K562 (cell line): ENCODE measurements around the gene DDX51. TPM values are rescaled to one million over a fixed set of nuclear protein-coding genes. Genes with fewer than 3 reads are reported as not detected.

ENCODE experiments used
- ATAC-seq: fragments of 200-7000 bp; cut with Tn5 transposase; 3 replicates; pipeline ENCODE4 v1.9.1; 2020; ENCODE audit warnings: moderate library complexity
- BruUV-seq: library from RNA; stranded (reverse); fragments of 400-500 nt; replicated peaks from 2 replicates; lab custom pipeline; 2021; lab: Mats Ljungman, UMichigan
- CTCF ChIA-PET: fragments of 300-600 bp; formaldehyde crosslinking; extraction: SDS; loops from one replicate; lab custom pipeline; 2021; ENCODE audit warnings: low intra/inter-chr PET ratio; lab: Yijun Ruan, JAX
- POLR2A ChIA-PET: fragments of 300-600, 350-650 bp; sonication (Branson Sonifier 250); formaldehyde crosslinking; extraction: SDS; loops from one replicate; lab custom pipeline; 2021; ENCODE audit warnings: antibody characterized with exemption, inconsistent platforms; lab: Yijun Ruan, JAX
- DNase-seq, 4 experiments: peaks; one replicate each; pipeline versions ENCODE4 v3.0.0 to v3.0.0-alpha.2; 2011 to 2018; ENCODE audit warnings: low spot score in 3 of 4, mixed read lengths in 3 of 4; ENCODE audit errors: extremely low read depth in 1 of 4
- FAIRE-seq: peaks from 2 replicates; lab custom pipeline; 2011; peaks lifted over from hg19 to GRCh38; lab: Jason Lieb, UNC
- H2AFZ ChIP-seq: 2 replicates; pipeline ENCODE4 v1.6.0; 2011; ENCODE audit warnings: low read depth, low read length, control low read depth, inconsistent platforms
- H3K27ac ChIP-seq: fragments of 200-600 bp; 3 replicates; pipeline ENCODE4 v1.8.0; 2011; ENCODE audit warnings: low read depth, mild to moderate bottlenecking, control low read depth, inconsistent platforms, low read length, moderate library complexity, mixed read lengths; ENCODE audit errors: extremely low read depth
- H3K27me3 ChIP-seq, 2 experiments: fragments of 300-600 bp in 1 of 2; 2 replicates in 1 of 2; 3 replicates in 1 of 2; pipeline versions ENCODE4 v1.6.0 to v1.8.0; 2011; ENCODE audit warnings: inconsistent platforms in 2 of 2, low read length in 2 of 2, mild to moderate bottlenecking in 1 of 2, mixed read lengths in 1 of 2, moderate library complexity in 1 of 2; ENCODE audit not compliant: control insufficient read depth in 2 of 2, insufficient read depth in 2 of 2
- H3K36me3 ChIP-seq: fragments of 300-600 bp; 3 replicates; pipeline ENCODE4 v1.8.0; 2011; ENCODE audit warnings: mild to moderate bottlenecking, low read length, inconsistent platforms; ENCODE audit not compliant: control insufficient read depth, insufficient read depth
- H3K4me1 ChIP-seq, 2 experiments: fragments of 200-600 bp in 1 of 2; replicated peaks in 1 of 2; 2 replicates in 1 of 2; 3 replicates in 1 of 2; pipeline versions ENCODE4 v1.5.1 to v1.8.0; 2011; ENCODE audit warnings: inconsistent platforms in 2 of 2, low read length in 2 of 2, mild to moderate bottlenecking in 1 of 2, mixed read lengths in 1 of 2, moderate library complexity in 1 of 2; ENCODE audit not compliant: control insufficient read depth in 2 of 2, insufficient read depth in 2 of 2
- H3K4me2 ChIP-seq: 2 replicates; pipeline ENCODE4 v1.6.1; 2011; ENCODE audit warnings: low read length, control low read depth, inconsistent platforms, mixed read lengths; ENCODE audit not compliant: insufficient read depth
- H3K4me3 ChIP-seq: fragments of 200-600 bp; sonication (generic), shearing (Covaris generic); 2 replicates; pipeline ENCODE4 v1.5.1; 2016; ENCODE audit warnings: control low read depth, inconsistent platforms
- H3K79me2 ChIP-seq: fragments of 200-600 bp; 3 replicates; pipeline ENCODE4 v1.8.0; 2011; ENCODE audit warnings: low read length, inconsistent platforms; ENCODE audit not compliant: control insufficient read depth, insufficient read depth
- H3K9ac ChIP-seq, 2 experiments: 2 replicates each; pipeline versions ENCODE4 v1.6.0 to v1.6.1; 2011; ENCODE audit warnings: low read depth in 2 of 2, low read length in 2 of 2, control low read depth in 1 of 2, inconsistent platforms in 1 of 2, mild to moderate bottlenecking in 1 of 2, mixed read lengths in 1 of 2; ENCODE audit not compliant: insufficient read depth in 1 of 2
- H3K9me1 ChIP-seq: one replicate; pipeline ENCODE4 v1.6.0; 2011; ENCODE audit warnings: inconsistent platforms, mild to moderate bottlenecking, low read length, moderate library complexity; ENCODE audit not compliant: control insufficient read depth, insufficient read depth
- H3K9me3 ChIP-seq: replicated peaks from 2 replicates; pipeline ENCODE4 v1.5.1; 2011; ENCODE audit warnings: low read depth, low read length, inconsistent platforms; ENCODE audit not compliant: control insufficient read depth, insufficient read depth
- H4K20me1 ChIP-seq: replicated peaks from 2 replicates; pipeline ENCODE4 v1.6.1; 2011; ENCODE audit warnings: low read length, inconsistent platforms, mixed read lengths; ENCODE audit not compliant: control insufficient read depth, insufficient read depth
- CCNT2 ChIP-seq: IDR thresholded peaks from 2 replicates; pipeline ENCODE4 v1.6.1; 2011; ENCODE audit warnings: borderline replicate concordance, low read depth, mild to moderate bottlenecking, moderate library complexity, mixed read lengths, low read length; ENCODE audit not compliant: insufficient read length; ENCODE audit errors: extremely low read depth
- DACH1 ChIP-seq: fragments of 450-650 bp; IDR thresholded peaks from 2 replicates; pipeline ENCODE4 v1.6.1; 2018; ENCODE audit not compliant: partially characterized antibody
- ILK ChIP-seq: fragments of 450-650 bp; IDR thresholded peaks from 2 replicates; pipeline ENCODE4 v1.6.1; 2016; ENCODE audit warnings: missing genetic modification characterization, low read depth, mild to moderate bottlenecking, missing compliant biosample characterization, moderate library complexity, borderline replicate concordance
- WGBS: fragments of 100-300 bp; shearing (Covaris generic); methylation state at CpG from one replicate; pipeline ENCODE4 v1.1.6; 2016; ENCODE audit warnings: low coverage, mixed read lengths; ENCODE audit not compliant: insufficient coverage; ENCODE audit errors: missing lambda C conversion rate; 5-methylcytosine and 5-hydroxymethylcytosine counted together
- in situ Hi-C: fragments of 300-500 bp; cut with MboI; formaldehyde crosslinking; loops from 4 replicates; pipeline ENCODE4 v1.15.0; 2018; ENCODE audit warnings: inconsistent platforms, mixed read lengths
- intact Hi-C: fragments of 100-400 bp; cut with micrococcal nuclease; formaldehyde crosslinking; loops from 2 replicates; pipeline ENCODE4 v1.14.2; 2022
- polyA plus RNA-seq, 8 experiments: library from polyadenylated mRNA; depleted of rRNA in 4 of 8; stranded (reverse) in 5 of 8; unstranded in 3 of 8; fragments of >200 nt; fragmentation: Nextera tagmentation in 2 of 8; fragmentation: Illumina TruSeq in 1 of 8; extraction: Ambion mirVana in 2 of 8; extraction: Trizol in 1 of 8; gene quantifications; 2 replicates each; pipeline versions ENCODE4 v1.2.1 to v1.2.3, GENCODE V29; 2011 to 2014; ENCODE audit warnings: inconsistent platforms in 1 of 8, missing spikeins in 1 of 8
- total RNA-seq, 7 experiments: library from RNA; depleted of rRNA in 6 of 7; stranded (reverse); fragments of >200 nt in 6 of 7; fragmentation: Illumina TruSeq in 2 of 7; extraction: Trizol in 2 of 7; gene quantifications; 2 replicates each; pipeline versions ENCODE4 v1.2.1 to v1.2.3, GENCODE V29; 2011 to 2021; ENCODE audit warnings: low replicate concordance in 1 of 7
- TF ChIP-seq, protein P1 (sequence below): fragments of 200-800 bp; sonication (Bioruptor generic); IDR thresholded peaks from 2 replicates; pipeline ENCODE4 v1.6.1; 2017; ENCODE audit warnings: missing genetic modification characterization, missing compliant biosample characterization
- TF ChIP-seq, protein P2 (sequence below): fragments of 250-450 bp; sonication (Bioruptor Pico); IDR thresholded peaks from 2 replicates; pipeline ENCODE4 v1.8.0; 2021; ENCODE audit warnings: moderate library complexity, mild to moderate bottlenecking, inconsistent platforms
- TF ChIP-seq, protein P3 (sequence below), 2 experiments: fragments of 450-650 bp; conservative IDR thresholded peaks; 2 replicates each; pipeline ENCODE4 v1.6.1; 2017; ENCODE audit warnings: mild to moderate bottlenecking in 2 of 2, moderate library complexity in 2 of 2
- TF ChIP-seq, protein P4 (sequence below): fragments of 450-650 bp; IDR thresholded peaks from 2 replicates; pipeline ENCODE4 v1.6.1; 2018; ENCODE audit not compliant: partially characterized antibody

DDX51 gene
- total and polyA plus RNA-seq, 9 of the 15 experiments (the other 6 are each of a cell fraction or from before 2014, with no cell fraction given): 1.1 to 35.9 (median 12.4) TPM

DNA sequence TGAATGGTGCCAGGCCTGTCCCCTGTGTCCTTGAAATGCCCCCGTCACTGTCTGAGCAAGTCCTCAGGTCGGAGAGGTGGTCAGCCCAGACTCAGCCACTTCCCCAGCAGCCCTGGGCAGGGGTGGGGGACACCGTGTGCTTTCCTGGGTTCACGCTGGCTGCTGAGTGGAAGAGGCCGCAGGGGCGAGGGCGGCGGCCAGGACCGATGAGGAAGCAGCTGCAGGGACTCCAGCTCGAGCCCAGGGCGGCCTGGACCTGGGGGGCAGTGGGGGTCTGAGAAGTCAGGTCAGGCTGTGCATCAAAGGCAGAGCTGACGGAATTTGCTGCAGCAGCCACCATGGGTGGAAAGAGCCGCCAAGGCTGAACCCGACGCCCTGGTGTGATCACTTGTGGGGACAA lies 28.5 kb upstream of the DDX51 start:
- FAIRE-seq (no peak), DNase-seq (no peak), ATAC-seq (no peak)
- no TSS peak for BruUV-seq
- POLR2A ChIA-PET: no interaction called here
- Histone ChIP-seq H3K9me1 (no peaks in the 10 kb centered on the region), H4K20me1 (peaks cover 10% of the 10 kb centered on the region), H2AFZ (no peak overlapping the region), H3K79me2 (no peaks in the 10 kb centered on the region), H3K4me3 (no peak overlapping the region), H3K9me3 (no peaks in the 10 kb centered on the region), H3K36me3 (no peaks in the 10 kb centered on the region), H3K4me1 (peaks cover 3 to 72% of the 10 kb centered on the region in 2 experiments; a peak in 4 of 5 replicates), H3K27ac (no peak overlapping the region), H3K27me3 (peaks cover 54 to 79% of the 10 kb centered on the region in 2 experiments), H3K9ac (no peak overlapping the region), H3K4me2 (no peak overlapping the region)
- under 1% methylated on average over 14 of the region's 15 CpGs for WGBS
- CTCF ChIA-PET: no interaction called here
- intact Hi-C loops (no loop called here), in situ Hi-C loops (no loop called here)
- TF ChIP-seq, protein P1, sequence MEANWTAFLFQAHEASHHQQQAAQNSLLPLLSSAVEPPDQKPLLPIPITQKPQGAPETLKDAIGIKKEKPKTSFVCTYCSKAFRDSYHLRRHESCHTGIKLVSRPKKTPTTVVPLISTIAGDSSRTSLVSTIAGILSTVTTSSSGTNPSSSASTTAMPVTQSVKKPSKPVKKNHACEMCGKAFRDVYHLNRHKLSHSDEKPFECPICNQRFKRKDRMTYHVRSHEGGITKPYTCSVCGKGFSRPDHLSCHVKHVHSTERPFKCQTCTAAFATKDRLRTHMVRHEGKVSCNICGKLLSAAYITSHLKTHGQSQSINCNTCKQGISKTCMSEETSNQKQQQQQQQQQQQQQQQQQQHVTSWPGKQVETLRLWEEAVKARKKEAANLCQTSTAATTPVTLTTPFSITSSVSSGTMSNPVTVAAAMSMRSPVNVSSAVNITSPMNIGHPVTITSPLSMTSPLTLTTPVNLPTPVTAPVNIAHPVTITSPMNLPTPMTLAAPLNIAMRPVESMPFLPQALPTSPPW (CRISPR knock-in tag): no peak
- TF ChIP-seq ILK: no peak
- no peak for TF ChIP-seq CCNT2
- TF ChIP-seq, protein P2, sequence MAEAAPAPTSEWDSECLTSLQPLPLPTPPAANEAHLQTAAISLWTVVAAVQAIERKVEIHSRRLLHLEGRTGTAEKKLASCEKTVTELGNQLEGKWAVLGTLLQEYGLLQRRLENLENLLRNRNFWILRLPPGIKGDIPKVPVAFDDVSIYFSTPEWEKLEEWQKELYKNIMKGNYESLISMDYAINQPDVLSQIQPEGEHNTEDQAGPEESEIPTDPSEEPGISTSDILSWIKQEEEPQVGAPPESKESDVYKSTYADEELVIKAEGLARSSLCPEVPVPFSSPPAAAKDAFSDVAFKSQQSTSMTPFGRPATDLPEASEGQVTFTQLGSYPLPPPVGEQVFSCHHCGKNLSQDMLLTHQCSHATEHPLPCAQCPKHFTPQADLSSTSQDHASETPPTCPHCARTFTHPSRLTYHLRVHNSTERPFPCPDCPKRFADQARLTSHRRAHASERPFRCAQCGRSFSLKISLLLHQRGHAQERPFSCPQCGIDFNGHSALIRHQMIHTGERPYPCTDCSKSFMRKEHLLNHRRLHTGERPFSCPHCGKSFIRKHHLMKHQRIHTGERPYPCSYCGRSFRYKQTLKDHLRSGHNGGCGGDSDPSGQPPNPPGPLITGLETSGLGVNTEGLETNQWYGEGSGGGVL (CRISPR knock-in tag): no peak
- no peak for TF ChIP-seq DACH1
- TF ChIP-seq, protein P3, sequence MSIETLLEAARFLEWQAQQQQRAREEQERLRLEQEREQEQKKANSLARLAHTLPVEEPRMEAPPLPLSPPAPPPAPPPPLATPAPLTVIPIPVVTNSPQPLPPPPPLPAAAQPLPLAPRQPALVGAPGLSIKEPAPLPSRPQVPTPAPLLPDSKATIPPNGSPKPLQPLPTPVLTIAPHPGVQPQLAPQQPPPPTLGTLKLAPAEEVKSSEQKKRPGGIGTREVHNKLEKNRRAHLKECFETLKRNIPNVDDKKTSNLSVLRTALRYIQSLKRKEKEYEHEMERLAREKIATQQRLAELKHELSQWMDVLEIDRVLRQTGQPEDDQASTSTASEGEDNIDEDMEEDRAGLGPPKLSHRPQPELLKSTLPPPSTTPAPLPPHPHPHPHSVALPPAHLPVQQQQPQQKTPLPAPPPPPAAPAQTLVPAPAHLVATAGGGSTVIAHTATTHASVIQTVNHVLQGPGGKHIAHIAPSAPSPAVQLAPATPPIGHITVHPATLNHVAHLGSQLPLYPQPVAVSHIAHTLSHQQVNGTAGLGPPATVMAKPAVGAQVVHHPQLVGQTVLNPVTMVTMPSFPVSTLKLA (conservative IDR thresholded peaks at IDR 0.05): no peak
- TF ChIP-seq, protein P4, sequence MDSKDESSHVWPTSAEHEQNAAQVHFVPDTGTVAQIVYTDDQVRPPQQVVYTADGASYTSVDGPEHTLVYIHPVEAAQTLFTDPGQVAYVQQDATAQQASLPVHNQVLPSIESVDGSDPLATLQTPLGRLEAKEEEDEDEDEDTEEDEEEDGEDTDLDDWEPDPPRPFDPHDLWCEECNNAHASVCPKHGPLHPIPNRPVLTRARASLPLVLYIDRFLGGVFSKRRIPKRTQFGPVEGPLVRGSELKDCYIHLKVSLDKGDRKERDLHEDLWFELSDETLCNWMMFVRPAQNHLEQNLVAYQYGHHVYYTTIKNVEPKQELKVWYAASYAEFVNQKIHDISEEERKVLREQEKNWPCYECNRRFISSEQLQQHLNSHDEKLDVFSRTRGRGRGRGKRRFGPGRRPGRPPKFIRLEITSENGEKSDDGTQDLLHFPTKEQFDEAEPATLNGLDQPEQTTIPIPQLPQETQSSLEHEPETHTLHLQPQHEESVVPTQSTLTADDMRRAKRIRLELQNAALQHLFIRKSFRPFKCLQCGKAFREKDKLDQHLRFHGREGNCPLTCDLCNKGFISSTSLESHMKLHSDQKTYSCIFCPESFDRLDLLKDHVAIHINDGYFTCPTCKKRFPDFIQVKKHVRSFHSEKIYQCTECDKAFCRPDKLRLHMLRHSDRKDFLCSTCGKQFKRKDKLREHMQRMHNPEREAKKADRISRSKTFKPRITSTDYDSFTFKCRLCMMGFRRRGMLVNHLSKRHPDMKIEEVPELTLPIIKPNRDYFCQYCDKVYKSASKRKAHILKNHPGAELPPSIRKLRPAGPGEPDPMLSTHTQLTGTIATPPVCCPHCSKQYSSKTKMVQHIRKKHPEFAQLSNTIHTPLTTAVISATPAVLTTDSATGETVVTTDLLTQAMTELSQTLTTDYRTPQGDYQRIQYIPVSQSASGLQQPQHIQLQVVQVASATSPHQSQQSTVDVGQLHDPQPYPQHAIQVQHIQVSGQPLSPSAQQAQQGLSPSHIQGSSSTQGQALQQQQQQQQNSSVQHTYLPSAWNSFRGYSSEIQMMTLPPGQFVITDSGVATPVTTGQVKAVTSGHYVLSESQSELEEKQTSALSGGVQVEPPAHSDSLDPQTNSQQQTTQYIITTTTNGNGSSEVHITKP: no peak
